Measurements from ENCODE around the gene CPNE8. TPM values are rescaled to one million over a fixed set of nuclear protein-coding genes. Genes with fewer than 3 reads are reported as not detected.

Gene CPNE8
- total and polyA plus RNA-seq, 4 donors, result 5.8 to 40.2 (median 20.3) TPM

- Histone ChIP-seq H3K4me1 (ENCODE audit: control insufficient read depth in 1 of 2, insufficient read depth in 2 of 2, low read length in 2 of 2) (no peaks in the 10 kb centered on the region), H3K27me3 (ENCODE audit: control insufficient read depth in 1 of 2, insufficient read depth in 2 of 2, low read length in 1 of 2) (no peaks in the 10 kb centered on the region), H3K4me3 (ENCODE audit: low read length in 2 of 2) (no peak overlapping the region), H3K36me3 (ENCODE audit: control insufficient read depth in 1 of 2, insufficient read depth in 2 of 2, low read length in 1 of 2) (no peaks in the 10 kb centered on the region), H3K9me3 (ENCODE audit: control insufficient read depth, low read length) (no peaks in the 10 kb centered on the region), H3K27ac (ENCODE audit: low read depth in 1 of 2, low read length in 2 of 2) (no peak overlapping the region)
- DNase-seq, result no peak
- intact Hi-C loops (cut with DNase I), result no loop called here
- no peak for ATAC-seq (ENCODE audit: low FRiP score)
Measured at GRCh38 chr12:38782359-38782758, 123.0 kb downstream of the CPNE8 start.

GRCh38 chr12:38776647-38777046 is 128.7 kb downstream of the CPNE8 start:
- intact Hi-C loops (cut with DNase I), result no loop called here
- no peak overlapping the region for H3K4me3 ChIP-seq (ENCODE audit: low read length in 2 of 2)

GRCh38 chr12:38775457-38775856 is 129.9 kb downstream of the CPNE8 start:
- Histone ChIP-seq H3K27ac (ENCODE audit: low read depth in 1 of 2, low read length in 2 of 2) (no peak overlapping the region), H3K27me3 (ENCODE audit: control insufficient read depth in 1 of 2, insufficient read depth in 2 of 2, low read length in 1 of 2) (no peaks in the 10 kb centered on the region), H3K36me3 (ENCODE audit: control insufficient read depth in 1 of 2, insufficient read depth in 2 of 2, low read length in 1 of 2) (no peaks in the 10 kb centered on the region), H3K9me3 (ENCODE audit: control insufficient read depth, low read length) (no peaks in the 10 kb centered on the region), H3K4me1 (ENCODE audit: control insufficient read depth in 1 of 2, insufficient read depth in 2 of 2, low read length in 2 of 2) (no peaks in the 10 kb centered on the region), H3K4me3 (ENCODE audit: low read length in 2 of 2) (no peak overlapping the region)
- intact Hi-C loops (cut with DNase I), result no loop called here
- DNase-seq, result no peak
- no peak for ATAC-seq (ENCODE audit: low FRiP score)

More at GRCh38 chr12:38776647-38777046, 128.7 kb downstream of the CPNE8 start:
- Histone ChIP-seq H3K9me3 (ENCODE audit: control insufficient read depth, low read length) (no peaks in the 10 kb centered on the region), H3K27me3 (ENCODE audit: control insufficient read depth in 1 of 2, insufficient read depth in 2 of 2, low read length in 1 of 2) (no peaks in the 10 kb centered on the region), H3K36me3 (ENCODE audit: control insufficient read depth in 1 of 2, insufficient read depth in 2 of 2, low read length in 1 of 2) (no peaks in the 10 kb centered on the region), H3K27ac (ENCODE audit: low read depth in 1 of 2, low read length in 2 of 2) (no peak overlapping the region), H3K4me1 (ENCODE audit: control insufficient read depth in 1 of 2, insufficient read depth in 2 of 2, low read length in 2 of 2) (no peaks in the 10 kb centered on the region)
- WGBS, 2 donors, result 99 to 100% methylated on average over 1 of the region's 1 CpG
- ATAC-seq (ENCODE audit: low FRiP score), result no peak
- no peak for DNase-seq

- DNase-seq, result no peak
- ATAC-seq (ENCODE audit: low FRiP score), result no peak
- intact Hi-C loops (cut with DNase I), result no loop called here
Measured at GRCh38 chr12:38772437-38772836, 133.0 kb downstream of the CPNE8 start.

GRCh38 chr12:38771871-38772270 is 133.5 kb downstream of the CPNE8 start:
- DNase-seq (no peak), ATAC-seq (ENCODE audit: low FRiP score) (no peak)
- intact Hi-C loops (cut with DNase I), result no loop called here
- H3K9me3 ChIP-seq (ENCODE audit: control insufficient read depth, low read length), result no peaks in the 10 kb centered on the region
- H3K36me3 ChIP-seq (ENCODE audit: control insufficient read depth in 1 of 2, insufficient read depth in 2 of 2, low read length in 1 of 2), result no peaks in the 10 kb centered on the region
- WGBS, 2 donors, result 89 to 92% methylated on average over 1 of the region's 1 CpG
- H3K27me3 ChIP-seq (ENCODE audit: control insufficient read depth in 1 of 2, insufficient read depth in 2 of 2, low read length in 1 of 2), result no peaks in the 10 kb centered on the region
- H3K4me3 ChIP-seq (ENCODE audit: low read length in 2 of 2), result no peak overlapping the region
- no peaks in the 10 kb centered on the region for H3K4me1 ChIP-seq (ENCODE audit: control insufficient read depth in 1 of 2, insufficient read depth in 2 of 2, low read length in 2 of 2)
- no peak overlapping the region for H3K27ac ChIP-seq (ENCODE audit: low read depth in 1 of 2, low read length in 2 of 2)

More at GRCh38 chr12:38772437-38772836, 133.0 kb downstream of the CPNE8 start:
- 92 to 97% methylated on average over 2 of the region's 2 CpGs for WGBS, 2 donors
- Histone ChIP-seq H3K27ac (ENCODE audit: low read depth in 1 of 2, low read length in 2 of 2) (no peak overlapping the region), H3K27me3 (ENCODE audit: control insufficient read depth in 1 of 2, insufficient read depth in 2 of 2, low read length in 1 of 2) (no peaks in the 10 kb centered on the region), H3K36me3 (ENCODE audit: control insufficient read depth in 1 of 2, insufficient read depth in 2 of 2, low read length in 1 of 2) (no peaks in the 10 kb centered on the region), H3K4me3 (ENCODE audit: low read length in 2 of 2) (no peak overlapping the region), H3K4me1 (ENCODE audit: control insufficient read depth in 1 of 2, insufficient read depth in 2 of 2, low read length in 2 of 2) (no peaks in the 10 kb centered on the region), H3K9me3 (ENCODE audit: control insufficient read depth, low read length) (no peaks in the 10 kb centered on the region)

- intact Hi-C loops (cut with DNase I), result no loop called here
- no peaks in the 10 kb centered on the region for H3K27me3 ChIP-seq (ENCODE audit: control insufficient read depth in 1 of 2, insufficient read depth in 2 of 2, low read length in 1 of 2)
- 94 to 95% methylated on average over 3 of the region's 3 CpGs for WGBS, 2 donors
- no peaks in the 10 kb centered on the region for H3K4me1 ChIP-seq (ENCODE audit: control insufficient read depth in 1 of 2, insufficient read depth in 2 of 2, low read length in 2 of 2)
- no peaks in the 10 kb centered on the region for H3K36me3 ChIP-seq (ENCODE audit: control insufficient read depth in 1 of 2, insufficient read depth in 2 of 2, low read length in 1 of 2)
- DNase-seq, result no peak
- no peak overlapping the region for H3K4me3 ChIP-seq (ENCODE audit: low read length in 2 of 2)
- no peak for ATAC-seq (ENCODE audit: low FRiP score)
- H3K27ac ChIP-seq (ENCODE audit: low read depth in 1 of 2, low read length in 2 of 2), result no peak overlapping the region
- peaks cover 1% of the 10 kb centered on the region for H3K9me3 ChIP-seq (ENCODE audit: control insufficient read depth, low read length)
Measured at GRCh38 chr12:38761636-38762342, 143.6 kb downstream of the CPNE8 start.

- WGBS, 2 donors, result 95 to 100% methylated on average over 1 of the region's 1 CpG
- Histone ChIP-seq H3K36me3 (ENCODE audit: control insufficient read depth in 1 of 2, insufficient read depth in 2 of 2, low read length in 1 of 2) (no peaks in the 10 kb centered on the region), H3K9me3 (ENCODE audit: control insufficient read depth, low read length) (peaks cover 1% of the 10 kb centered on the region)
Measured at GRCh38 chr12:38761111-38761510, 144.3 kb downstream of the CPNE8 start.

DNA sequence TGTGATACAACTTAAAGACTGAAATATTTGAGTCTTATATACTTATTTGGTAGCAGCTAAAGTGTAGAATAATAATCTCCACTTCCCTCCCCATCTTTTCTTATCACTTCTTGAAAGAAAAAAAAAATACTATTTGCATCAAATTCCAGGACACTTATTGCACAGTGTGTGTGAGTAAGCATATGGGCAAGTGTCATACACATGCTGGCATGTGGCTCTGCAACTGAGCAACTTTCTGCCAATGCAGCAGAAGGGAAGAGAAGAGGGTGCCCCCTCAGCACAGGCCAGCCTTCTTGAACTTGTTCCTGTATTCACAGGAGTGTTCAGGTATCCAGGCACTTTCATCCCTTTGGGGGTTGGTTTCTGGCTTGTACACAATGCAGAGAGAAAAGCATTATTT is 145.8 kb downstream of the CPNE8 start:
- DNase-seq (no peak), ATAC-seq (ENCODE audit: low FRiP score) (no peak)
- Histone ChIP-seq H3K4me1 (ENCODE audit: control insufficient read depth in 1 of 2, insufficient read depth in 2 of 2, low read length in 2 of 2) (no peaks in the 10 kb centered on the region), H3K27ac (ENCODE audit: low read depth in 1 of 2, low read length in 2 of 2) (no peak overlapping the region), H3K36me3 (ENCODE audit: control insufficient read depth in 1 of 2, insufficient read depth in 2 of 2, low read length in 1 of 2) (no peaks in the 10 kb centered on the region), H3K4me3 (ENCODE audit: low read length in 2 of 2) (no peak overlapping the region), H3K9me3 (ENCODE audit: control insufficient read depth, low read length) (peaks cover 1% of the 10 kb centered on the region), H3K27me3 (ENCODE audit: control insufficient read depth in 1 of 2, insufficient read depth in 2 of 2, low read length in 1 of 2) (no peaks in the 10 kb centered on the region)
- intact Hi-C loops (cut with DNase I), result no loop called here

More at GRCh38 chr12:38761111-38761510, 144.3 kb downstream of the CPNE8 start:
- Histone ChIP-seq H3K4me1 (ENCODE audit: control insufficient read depth in 1 of 2, insufficient read depth in 2 of 2, low read length in 2 of 2) (no peaks in the 10 kb centered on the region), H3K27me3 (ENCODE audit: control insufficient read depth in 1 of 2, insufficient read depth in 2 of 2, low read length in 1 of 2) (no peaks in the 10 kb centered on the region), H3K4me3 (ENCODE audit: low read length in 2 of 2) (no peak overlapping the region), H3K27ac (ENCODE audit: low read depth in 1 of 2, low read length in 2 of 2) (no peak overlapping the region)
- DNase-seq (no peak), ATAC-seq (ENCODE audit: low FRiP score) (no peak)
- intact Hi-C loops (cut with DNase I), result no loop called here

- Histone ChIP-seq H3K4me3 (ENCODE audit: low read length in 2 of 2) (no peak overlapping the region), H3K27me3 (ENCODE audit: control insufficient read depth in 1 of 2, insufficient read depth in 2 of 2, low read length in 1 of 2) (no peaks in the 10 kb centered on the region), H3K4me1 (ENCODE audit: control insufficient read depth in 1 of 2, insufficient read depth in 2 of 2, low read length in 2 of 2) (no peaks in the 10 kb centered on the region), H3K9me3 (ENCODE audit: control insufficient read depth, low read length) (no peaks in the 10 kb centered on the region), H3K36me3 (ENCODE audit: control insufficient read depth in 1 of 2, insufficient read depth in 2 of 2, low read length in 1 of 2) (no peaks in the 10 kb centered on the region), H3K27ac (ENCODE audit: low read depth in 1 of 2, low read length in 2 of 2) (no peak overlapping the region)
- DNase-seq (no peak), ATAC-seq (ENCODE audit: low FRiP score) (no peak)
- intact Hi-C loops (cut with DNase I), result no loop called here
- WGBS, 2 donors, result 80 to 84% methylated on average over 2 of the region's 2 CpGs
Measured at GRCh38 chr12:38746744-38747143, 158.6 kb downstream of the CPNE8 start.
